ENCODE results near the gene ZNF785.
"Not testable (repeated sequence)": the region's sequence is repeated elsewhere in the genome, so short reads cannot be mapped to it uniquely, and the experiment has no call there.

ZNF785 gene

GRCh38 chr16:30601966-30602365, 16.5 kb upstream of the ZNF785 start:
- DNase-seq: no peak

- DNase-seq: no peak
Measured at GRCh38 chr16:30600929-30601328, 15.4 kb upstream of the ZNF785 start.

GRCh38 chr16:30600215-30600614, 14.7 kb upstream of the ZNF785 start:
- DNase-seq: no peak

- DNase-seq: no peak
Measured at GRCh38 chr16:30592871-30593270, 7.4 kb upstream of the ZNF785 start.

GRCh38 chr16:30590869-30591268, 5.4 kb upstream of the ZNF785 start:
- DNase-seq: not testable (repeated sequence)

- DNase-seq: not testable (repeated sequence)
Measured at GRCh38 chr16:30589582-30589981, 4.1 kb upstream of the ZNF785 start.

- DNase-seq: no peak
Measured at GRCh38 chr16:30588651-30589050, 3.2 kb upstream of the ZNF785 start.

GRCh38 chr16:30585022-30585399, 486 bp downstream of the ZNF785 start:
- DNase-seq: no peak

GRCh38 chr16:30582611-30583340, 2.7 kb downstream of the ZNF785 start:
- no peak for DNase-seq

- DNase-seq: no peak
Measured at GRCh38 chr16:30581457-30581856, 4.0 kb downstream of the ZNF785 start.

GRCh38 chr16:30574678-30575077, 10.8 kb downstream of the ZNF785 start:
- DNase-seq: no peak

- peak; percentile 98 for DNase-seq
Measured at GRCh38 chr16:30571445-30572322, 13.8 kb downstream of the ZNF785 start, which contains the start of gene ZNF688. Gene ZNF688 (minus strand): TSS chr16:30571714. CDS start chr16:30571629, 85 bp downstream.

GRCh38 chr16:30570636-30571444, 14.7 kb downstream of the ZNF785 start:
- no peak for DNase-seq

- no peak for DNase-seq
Measured at GRCh38 chr16:30569746-30570635, 15.5 kb downstream of the ZNF785 start.

GRCh38 chr16:30569281-30569680, 16.2 kb downstream of the ZNF785 start:
- no peak for DNase-seq

GRCh38 chr16:30567991-30568638, 17.4 kb downstream of the ZNF785 start:
- DNase-seq: peak; percentile 71 to 73

- peak; percentile 57 to 68 for DNase-seq
Measured at GRCh38 chr16:30567160-30567990, 18.1 kb downstream of the ZNF785 start.

- DNase-seq: no peak
Measured at GRCh38 chr16:30566531-30566930, 19.0 kb downstream of the ZNF785 start.

GRCh38 chr16:30565984-30566383, 19.5 kb downstream of the ZNF785 start:
- DNase-seq: no peak

GRCh38 chr16:30565526-30565925, 20.0 kb downstream of the ZNF785 start:
- no peak for DNase-seq

- DNase-seq: no peak
Measured at GRCh38 chr16:30562021-30562420, 23.5 kb downstream of the ZNF785 start.
